ENCODE measurements around the gene TNS1.

TNS1 gene

DNA sequence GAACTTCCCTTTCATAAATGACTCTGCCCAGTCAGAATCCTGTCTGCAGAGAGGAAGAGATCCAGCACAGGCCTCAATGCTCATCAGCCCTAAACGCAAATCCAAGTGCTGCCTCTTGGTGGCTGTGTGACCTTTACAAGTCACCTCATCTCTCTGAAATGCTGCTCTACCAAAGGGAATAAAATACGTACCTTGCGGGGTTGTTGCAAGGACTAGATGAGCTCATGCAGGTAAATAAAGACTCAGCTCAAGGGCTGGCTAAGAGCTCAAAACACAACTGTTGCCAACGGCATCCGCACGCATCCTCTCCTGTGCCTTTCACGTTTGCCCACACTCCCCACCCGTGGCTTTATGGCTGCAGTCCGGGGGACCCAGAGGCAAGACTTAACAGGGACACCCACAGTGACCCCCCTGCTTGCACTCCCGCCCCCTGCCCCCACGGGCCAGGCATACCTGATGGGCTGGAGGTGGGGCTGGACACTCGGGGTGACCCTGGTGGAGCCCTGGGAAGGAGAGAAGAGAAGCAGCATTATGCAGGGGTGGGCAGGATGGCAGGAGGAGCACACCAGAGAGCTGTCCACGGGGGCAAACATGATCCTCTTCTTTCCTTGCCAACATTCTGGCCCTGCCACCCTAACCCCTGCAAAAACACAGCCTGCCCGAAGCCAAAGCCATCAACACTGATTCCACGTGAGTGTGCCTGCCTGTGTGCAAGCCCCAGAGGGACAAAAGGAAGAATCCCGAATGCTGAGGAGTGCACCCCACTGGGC lies 102.6 kb downstream of the TNS1 start:
- H3K9ac ChIP-seq (ENCODE audit: low read depth, low read length, poor library complexity, severe bottlenecking): no peak overlapping the region
- no peaks in the 10 kb centered on the region for H3K9me2 ChIP-seq (replicated peaks; ENCODE audit: low read depth, low read length)
- no peak overlapping the region for H2AFZ ChIP-seq (ENCODE audit: low read length)
- H3K4me2 ChIP-seq (ENCODE audit: low read depth, low read length, poor library complexity, severe bottlenecking): no peak overlapping the region
- H3K4me1 ChIP-seq (ENCODE audit: insufficient read depth, low read length, poor library complexity, severe bottlenecking): peaks cover 28% of the 10 kb centered on the region
- no peaks in the 10 kb centered on the region for H3K9me3 ChIP-seq (ENCODE audit: insufficient read depth, low read depth, low read length)
- no peak overlapping the region for H3K4me3 ChIP-seq (ENCODE audit: low read length, poor library complexity, severe bottlenecking)
- H3K36me3 ChIP-seq (ENCODE audit: insufficient read depth, low read length): no peaks in the 10 kb centered on the region
- TF ChIP-seq, protein P1, sequence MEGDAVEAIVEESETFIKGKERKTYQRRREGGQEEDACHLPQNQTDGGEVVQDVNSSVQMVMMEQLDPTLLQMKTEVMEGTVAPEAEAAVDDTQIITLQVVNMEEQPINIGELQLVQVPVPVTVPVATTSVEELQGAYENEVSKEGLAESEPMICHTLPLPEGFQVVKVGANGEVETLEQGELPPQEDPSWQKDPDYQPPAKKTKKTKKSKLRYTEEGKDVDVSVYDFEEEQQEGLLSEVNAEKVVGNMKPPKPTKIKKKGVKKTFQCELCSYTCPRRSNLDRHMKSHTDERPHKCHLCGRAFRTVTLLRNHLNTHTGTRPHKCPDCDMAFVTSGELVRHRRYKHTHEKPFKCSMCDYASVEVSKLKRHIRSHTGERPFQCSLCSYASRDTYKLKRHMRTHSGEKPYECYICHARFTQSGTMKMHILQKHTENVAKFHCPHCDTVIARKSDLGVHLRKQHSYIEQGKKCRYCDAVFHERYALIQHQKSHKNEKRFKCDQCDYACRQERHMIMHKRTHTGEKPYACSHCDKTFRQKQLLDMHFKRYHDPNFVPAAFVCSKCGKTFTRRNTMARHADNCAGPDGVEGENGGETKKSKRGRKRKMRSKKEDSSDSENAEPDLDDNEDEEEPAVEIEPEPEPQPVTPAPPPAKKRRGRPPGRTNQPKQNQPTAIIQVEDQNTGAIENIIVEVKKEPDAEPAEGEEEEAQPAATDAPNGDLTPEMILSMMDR (conservative IDR thresholded peaks at IDR 0.05; ENCODE audit: low read length): no peak
- TF ChIP-seq EZH2phosphoT487 (IDR thresholded peaks at IDR 0.05; ENCODE audit: borderline replicate concordance): no peak
- no peaks in the 10 kb centered on the region for H3K79me2 ChIP-seq (ENCODE audit: insufficient read depth, low read length)
- H3K27me3 ChIP-seq (ENCODE audit: insufficient read depth, low read length, poor library complexity, severe bottlenecking): no peaks in the 10 kb centered on the region
- H4K20me1 ChIP-seq (ENCODE audit: insufficient read depth, low read length, poor library complexity, severe bottlenecking): no peaks in the 10 kb centered on the region
- no peaks in the 10 kb centered on the region for H3F3A ChIP-seq (ENCODE audit: low read depth)

- no peaks in the 10 kb centered on the region for H3F3A ChIP-seq (ENCODE audit: low read depth)
- no peaks in the 10 kb centered on the region for H3K9me3 ChIP-seq (ENCODE audit: insufficient read depth, low read depth, low read length)
- H3K9ac ChIP-seq (ENCODE audit: low read depth, low read length, poor library complexity, severe bottlenecking): no peak overlapping the region
- no peaks in the 10 kb centered on the region; the same call in 1 of the 2 replicates for H3K36me3 ChIP-seq (ENCODE audit: insufficient read depth, low read length)
- H3K4me1 ChIP-seq (ENCODE audit: insufficient read depth, low read length, poor library complexity, severe bottlenecking): peaks cover 21% of the 10 kb centered on the region
- H3K4me2 ChIP-seq (ENCODE audit: low read depth, low read length, poor library complexity, severe bottlenecking): peak overlapping the region; percentile 35
- H3K4me3 ChIP-seq (ENCODE audit: low read length, poor library complexity, severe bottlenecking): no peak overlapping the region
- no peak overlapping the region for H2AFZ ChIP-seq (ENCODE audit: low read length)
- no peaks in the 10 kb centered on the region for H4K20me1 ChIP-seq (ENCODE audit: insufficient read depth, low read length, poor library complexity, severe bottlenecking)
- H3K9me2 ChIP-seq (replicated peaks; ENCODE audit: low read depth, low read length): no peaks in the 10 kb centered on the region
- TF ChIP-seq, protein P1 (conservative IDR thresholded peaks at IDR 0.05; ENCODE audit: low read length): peak; percentile 71
- TF ChIP-seq EZH2phosphoT487 (IDR thresholded peaks at IDR 0.05; ENCODE audit: borderline replicate concordance): no peak
- H3K27me3 ChIP-seq (ENCODE audit: insufficient read depth, low read length, poor library complexity, severe bottlenecking): no peaks in the 10 kb centered on the region
- H3K79me2 ChIP-seq (ENCODE audit: insufficient read depth, low read length): no peaks in the 10 kb centered on the region
Observed at GRCh38 chr2:217899231-217900009, 103.4 kb downstream of the TNS1 start.

- no peaks in the 10 kb centered on the region for H3K9me3 ChIP-seq (ENCODE audit: insufficient read depth, low read depth, low read length)
- H3K4me2 ChIP-seq (ENCODE audit: low read depth, low read length, poor library complexity, severe bottlenecking): no peak overlapping the region
- no peaks in the 10 kb centered on the region; the same call in 1 of the 2 replicates for H3K36me3 ChIP-seq (ENCODE audit: insufficient read depth, low read length)
- no peaks in the 10 kb centered on the region for H3F3A ChIP-seq (ENCODE audit: low read depth)
- no peaks in the 10 kb centered on the region for H4K20me1 ChIP-seq (ENCODE audit: insufficient read depth, low read length, poor library complexity, severe bottlenecking)
- no peak overlapping the region for H3K4me3 ChIP-seq (ENCODE audit: low read length, poor library complexity, severe bottlenecking)
- no peaks in the 10 kb centered on the region for H3K9me2 ChIP-seq (replicated peaks; ENCODE audit: low read depth, low read length)
- no peaks in the 10 kb centered on the region for H3K27me3 ChIP-seq (ENCODE audit: insufficient read depth, low read length, poor library complexity, severe bottlenecking)
- peaks cover 8% of the 10 kb centered on the region for H3K4me1 ChIP-seq (ENCODE audit: insufficient read depth, low read length, poor library complexity, severe bottlenecking)
- H2AFZ ChIP-seq (ENCODE audit: low read length): no peak overlapping the region
- H3K79me2 ChIP-seq (ENCODE audit: insufficient read depth, low read length): no peaks in the 10 kb centered on the region
- TF ChIP-seq, protein P1 (conservative IDR thresholded peaks at IDR 0.05; ENCODE audit: low read length): no peak
- TF ChIP-seq EZH2phosphoT487 (IDR thresholded peaks at IDR 0.05; ENCODE audit: borderline replicate concordance): no peak
- H3K9ac ChIP-seq (ENCODE audit: low read depth, low read length, poor library complexity, severe bottlenecking): no peak overlapping the region
Observed at GRCh38 chr2:217897816-217898806, 104.7 kb downstream of the TNS1 start.

Data from Loucy (cell line).